Measurements from ENCODE around the gene MAN1B1. TPM values are rescaled to one million over a fixed set of nuclear protein-coding genes. Genes with fewer than 3 reads are reported as not detected.

The MAN1B1 gene
- polyA plus RNA-seq, 2 of the 4 experiments (the other 2 are of a cell fraction) = 31.7 to 48.6 TPM

DNA sequence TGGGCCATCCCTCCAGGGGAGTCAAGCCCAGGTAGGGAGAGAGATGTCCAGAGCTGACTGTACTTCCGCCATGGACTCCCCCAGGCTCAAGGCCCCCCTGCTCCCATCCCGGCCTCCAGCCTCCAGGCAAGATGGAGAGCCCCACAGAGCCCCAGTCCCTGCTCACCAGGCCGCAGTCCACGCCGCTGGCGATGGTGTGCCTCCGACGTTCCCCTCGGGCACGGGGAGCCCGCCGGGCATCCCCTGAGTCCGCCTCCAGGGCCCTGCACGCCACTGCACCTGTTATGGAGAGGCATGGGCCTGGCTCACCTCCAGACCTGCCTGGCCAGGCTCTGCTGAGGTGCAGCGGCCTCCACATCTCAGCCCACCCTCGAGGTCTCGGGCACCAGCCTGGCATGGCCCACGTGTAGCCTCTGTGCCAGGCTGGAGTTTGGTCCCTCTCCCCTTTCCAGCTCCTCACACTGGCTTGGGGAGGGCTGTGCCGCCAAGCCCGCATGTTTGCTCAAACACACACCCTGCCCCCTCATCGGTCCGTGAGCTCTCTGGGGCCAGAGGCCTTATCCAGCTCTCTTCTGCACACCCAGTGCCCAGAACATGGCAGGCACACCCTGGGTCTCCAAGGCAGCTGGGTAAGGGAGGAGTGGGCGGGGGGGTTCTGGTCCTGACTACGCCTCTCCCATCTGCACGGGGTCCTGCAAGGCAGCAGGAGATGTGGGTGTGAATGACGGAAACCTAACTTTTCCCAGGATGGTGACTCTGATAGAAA lies 20.5 kb upstream of the MAN1B1 start:
- no peaks in the 10 kb centered on the region for H3K9me3 ChIP-seq
- CTCF ChIA-PET = interaction anchor here (0.8 to 19.2 kb wide), 15 partner anchors 13 to 283 kb away, joined by 3 to 656 read pairs (median 4); partner anchors contain the start of genes ABCA2, ENTPD2, FUT7 and MAN1B1
- WGBS (ENCODE audit: missing lambda C conversion rate) = 93% methylated on average over 23 of the region's 26 CpGs
- POLR2A ChIA-PET = interaction anchor here (1.7 kb wide), 1 partner anchor 11 kb away, joined by 5 read pairs; no protein-coding TSS in a partner anchor
- DNase-seq (ENCODE audit: low read depth in 1 of 2, low spot score in 1 of 2) (no peak), FAIRE-seq (no peak), ATAC-seq (no peak)
- TF ChIP-seq, protein P1, sequence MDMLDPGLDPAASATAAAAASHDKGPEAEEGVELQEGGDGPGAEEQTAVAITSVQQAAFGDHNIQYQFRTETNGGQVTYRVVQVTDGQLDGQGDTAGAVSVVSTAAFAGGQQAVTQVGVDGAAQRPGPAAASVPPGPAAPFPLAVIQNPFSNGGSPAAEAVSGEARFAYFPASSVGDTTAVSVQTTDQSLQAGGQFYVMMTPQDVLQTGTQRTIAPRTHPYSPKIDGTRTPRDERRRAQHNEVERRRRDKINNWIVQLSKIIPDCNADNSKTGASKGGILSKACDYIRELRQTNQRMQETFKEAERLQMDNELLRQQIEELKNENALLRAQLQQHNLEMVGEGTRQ (IDR thresholded peaks at IDR 0.05) = no peak
- TF ChIP-seq HOXB5 (CRISPR knock-in tag; IDR thresholded peaks at IDR 0.05) = no peak
- no peak for TF ChIP-seq MAFK (IDR thresholded peaks at IDR 0.05; ENCODE audit: partially characterized antibody)
- TF ChIP-seq MAZ (IDR thresholded peaks at IDR 0.05; ENCODE audit: borderline replicate concordance, low read depth, low read length) = no peak
- TF ChIP-seq, protein P2, sequence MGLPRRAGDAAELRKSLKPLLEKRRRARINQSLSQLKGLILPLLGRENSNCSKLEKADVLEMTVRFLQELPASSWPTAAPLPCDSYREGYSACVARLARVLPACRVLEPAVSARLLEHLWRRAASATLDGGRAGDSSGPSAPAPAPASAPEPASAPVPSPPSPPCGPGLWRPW (IDR thresholded peaks at IDR 0.05) = no peak
- no peak for TF ChIP-seq ZC3H11A (IDR thresholded peaks at IDR 0.05)
- TF ChIP-seq JUN (IDR thresholded peaks at IDR 0.05) = no peak
- TF ChIP-seq, protein P3, sequence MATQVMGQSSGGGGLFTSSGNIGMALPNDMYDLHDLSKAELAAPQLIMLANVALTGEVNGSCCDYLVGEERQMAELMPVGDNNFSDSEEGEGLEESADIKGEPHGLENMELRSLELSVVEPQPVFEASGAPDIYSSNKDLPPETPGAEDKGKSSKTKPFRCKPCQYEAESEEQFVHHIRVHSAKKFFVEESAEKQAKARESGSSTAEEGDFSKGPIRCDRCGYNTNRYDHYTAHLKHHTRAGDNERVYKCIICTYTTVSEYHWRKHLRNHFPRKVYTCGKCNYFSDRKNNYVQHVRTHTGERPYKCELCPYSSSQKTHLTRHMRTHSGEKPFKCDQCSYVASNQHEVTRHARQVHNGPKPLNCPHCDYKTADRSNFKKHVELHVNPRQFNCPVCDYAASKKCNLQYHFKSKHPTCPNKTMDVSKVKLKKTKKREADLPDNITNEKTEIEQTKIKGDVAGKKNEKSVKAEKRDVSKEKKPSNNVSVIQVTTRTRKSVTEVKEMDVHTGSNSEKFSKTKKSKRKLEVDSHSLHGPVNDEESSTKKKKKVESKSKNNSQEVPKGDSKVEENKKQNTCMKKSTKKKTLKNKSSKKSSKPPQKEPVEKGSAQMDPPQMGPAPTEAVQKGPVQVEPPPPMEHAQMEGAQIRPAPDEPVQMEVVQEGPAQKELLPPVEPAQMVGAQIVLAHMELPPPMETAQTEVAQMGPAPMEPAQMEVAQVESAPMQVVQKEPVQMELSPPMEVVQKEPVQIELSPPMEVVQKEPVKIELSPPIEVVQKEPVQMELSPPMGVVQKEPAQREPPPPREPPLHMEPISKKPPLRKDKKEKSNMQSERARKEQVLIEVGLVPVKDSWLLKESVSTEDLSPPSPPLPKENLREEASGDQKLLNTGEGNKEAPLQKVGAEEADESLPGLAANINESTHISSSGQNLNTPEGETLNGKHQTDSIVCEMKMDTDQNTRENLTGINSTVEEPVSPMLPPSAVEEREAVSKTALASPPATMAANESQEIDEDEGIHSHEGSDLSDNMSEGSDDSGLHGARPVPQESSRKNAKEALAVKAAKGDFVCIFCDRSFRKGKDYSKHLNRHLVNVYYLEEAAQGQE (IDR thresholded peaks at IDR 0.05) = no peak
- TF ChIP-seq, protein P4, sequence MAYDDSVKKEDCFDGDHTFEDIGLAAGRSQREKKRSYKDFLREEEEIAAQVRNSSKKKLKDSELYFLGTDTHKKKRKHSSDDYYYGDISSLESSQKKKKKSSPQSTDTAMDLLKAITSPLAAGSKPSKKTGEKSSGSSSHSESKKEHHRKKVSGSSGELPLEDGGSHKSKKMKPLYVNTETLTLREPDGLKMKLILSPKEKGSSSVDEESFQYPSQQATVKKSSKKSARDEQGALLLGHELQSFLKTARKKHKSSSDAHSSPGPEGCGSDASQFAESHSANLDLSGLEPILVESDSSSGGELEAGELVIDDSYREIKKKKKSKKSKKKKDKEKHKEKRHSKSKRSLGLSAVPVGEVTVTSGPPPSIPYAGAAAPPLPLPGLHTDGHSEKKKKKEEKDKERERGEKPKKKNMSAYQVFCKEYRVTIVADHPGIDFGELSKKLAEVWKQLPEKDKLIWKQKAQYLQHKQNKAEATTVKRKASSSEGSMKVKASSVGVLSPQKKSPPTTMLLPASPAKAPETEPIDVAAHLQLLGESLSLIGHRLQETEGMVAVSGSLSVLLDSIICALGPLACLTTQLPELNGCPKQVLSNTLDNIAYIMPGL (CRISPR knock-in tag; IDR thresholded peaks at IDR 0.05; ENCODE audit: borderline replicate concordance) = no peak
- no peak overlapping the region for H3K4me2 ChIP-seq
- H3K27ac ChIP-seq = no peak overlapping the region
- peaks cover 25% of the 10 kb centered on the region for H3K4me1 ChIP-seq
- no peak overlapping the region for H3K4me3 ChIP-seq

DNA sequence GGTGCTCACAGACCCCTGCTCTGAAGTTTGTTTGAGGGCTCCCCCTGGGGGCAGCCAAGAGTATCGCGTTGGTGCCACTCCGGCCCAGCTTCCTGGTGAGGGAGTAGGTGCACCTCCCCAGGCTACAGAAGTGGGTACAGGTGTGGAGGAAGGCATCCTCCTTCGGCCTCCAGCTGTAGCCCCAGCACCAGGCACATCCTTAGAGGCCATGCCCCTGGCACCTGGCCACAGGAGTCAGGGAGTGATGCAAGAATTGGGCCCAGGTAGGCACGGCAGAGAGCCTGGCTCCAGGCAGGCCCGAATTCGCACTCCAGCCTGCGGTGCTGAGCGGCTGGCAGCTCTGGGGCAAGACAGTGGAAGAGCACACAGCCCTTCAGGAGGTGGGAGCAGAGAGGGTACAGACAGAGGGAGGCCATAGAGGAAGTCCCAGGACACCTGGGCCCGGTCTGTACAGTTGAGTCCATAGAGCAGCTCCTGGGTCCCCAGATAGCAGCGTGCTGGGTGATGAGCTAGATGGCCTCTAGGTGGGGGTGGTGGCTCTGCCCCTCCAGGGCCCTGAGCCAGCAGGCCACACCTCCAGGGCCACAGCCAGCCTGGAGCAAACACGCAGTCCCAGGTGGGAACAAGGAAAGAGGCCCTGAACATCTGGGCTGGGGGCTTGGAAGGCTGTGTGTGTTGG lies 18.8 kb upstream of the MAN1B1 start:
- ChIA-PET CTCF (interaction anchor here (0.5 to 19.2 kb wide), 39 partner anchors 14 to 301 kb away, joined by 3 to 656 read pairs (median 4); partner anchors contain the start of genes ABCA2, CLIC3, ENTPD2 and FUT7), POLR2A (interaction anchor here (0.6 to 1.7 kb wide), 4 partner anchors 13 to 21 kb away, joined by 3 to 6 read pairs (median 4); partner anchors contain the start of gene MAN1B1)
- H3K4me3 ChIP-seq = no peak overlapping the region
- peaks cover 27% of the 10 kb centered on the region for H3K4me1 ChIP-seq
- no peaks in the 10 kb centered on the region for H3K9me3 ChIP-seq
- H3K27ac ChIP-seq = peak overlapping the region in 1 of 2 experiments; percentile 48; a peak in 1 of 6 replicates
- DNase-seq (ENCODE audit: low read depth in 1 of 2, low spot score in 1 of 2) (peak; percentile 88), FAIRE-seq (no peak), ATAC-seq (peak; percentile 44 to 73)
- TF ChIP-seq RAD21 (conservative IDR thresholded peaks at IDR 0.05 in 1 of 2, IDR thresholded peaks at IDR 0.05 in 1 of 2) = peak; percentile 59 to 62
- no peak for TF ChIP-seq SREBF2 (IDR thresholded peaks at IDR 0.05)
- peak; percentile 60 for TF ChIP-seq SMC3 (IDR thresholded peaks at IDR 0.05)
- TF ChIP-seq, protein P5, sequence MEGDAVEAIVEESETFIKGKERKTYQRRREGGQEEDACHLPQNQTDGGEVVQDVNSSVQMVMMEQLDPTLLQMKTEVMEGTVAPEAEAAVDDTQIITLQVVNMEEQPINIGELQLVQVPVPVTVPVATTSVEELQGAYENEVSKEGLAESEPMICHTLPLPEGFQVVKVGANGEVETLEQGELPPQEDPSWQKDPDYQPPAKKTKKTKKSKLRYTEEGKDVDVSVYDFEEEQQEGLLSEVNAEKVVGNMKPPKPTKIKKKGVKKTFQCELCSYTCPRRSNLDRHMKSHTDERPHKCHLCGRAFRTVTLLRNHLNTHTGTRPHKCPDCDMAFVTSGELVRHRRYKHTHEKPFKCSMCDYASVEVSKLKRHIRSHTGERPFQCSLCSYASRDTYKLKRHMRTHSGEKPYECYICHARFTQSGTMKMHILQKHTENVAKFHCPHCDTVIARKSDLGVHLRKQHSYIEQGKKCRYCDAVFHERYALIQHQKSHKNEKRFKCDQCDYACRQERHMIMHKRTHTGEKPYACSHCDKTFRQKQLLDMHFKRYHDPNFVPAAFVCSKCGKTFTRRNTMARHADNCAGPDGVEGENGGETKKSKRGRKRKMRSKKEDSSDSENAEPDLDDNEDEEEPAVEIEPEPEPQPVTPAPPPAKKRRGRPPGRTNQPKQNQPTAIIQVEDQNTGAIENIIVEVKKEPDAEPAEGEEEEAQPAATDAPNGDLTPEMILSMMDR (IDR thresholded peaks at IDR 0.05) = peak; percentile 73
- TF ChIP-seq, protein P2 (IDR thresholded peaks at IDR 0.05) = no peak
- H3K4me2 ChIP-seq = no peak overlapping the region; the same call in 2 of the 3 replicates
- WGBS (ENCODE audit: missing lambda C conversion rate) = 37% methylated on average over 4 of the region's 12 CpGs
